ENCODE results near the gene ROR2. TPM values are rescaled to one million over a fixed set of nuclear protein-coding genes. Genes with fewer than 3 reads are reported as not detected.
A peak's percentile ranks its signal among the peaks of the same experiment; 100 is the strongest.
"Not testable (repeated sequence)": the region's sequence is repeated elsewhere in the genome, so short reads cannot be mapped to it uniquely, and the experiment has no call there.

Gene ROR2
- total and polyA plus RNA-seq, 3 experiments from 2014 or later: 2.0 TPM; not detected in 2

- no peaks in the 10 kb centered on the region for H3K36me3 Mint-ChIP-seq
- peaks cover 0 to 7% (median 6%) of the 10 kb centered on the region in 3 donors for H3K4me1 Mint-ChIP-seq
- Histone ChIP-seq H3K4me1 (ENCODE audit: insufficient read depth, low read length) (no peaks in the 10 kb centered on the region), H3K36me3 (ENCODE audit: insufficient read depth, low read length) (no peaks in the 10 kb centered on the region), H3K27me3 (ENCODE audit: insufficient read depth, low read length, poor library complexity, severe bottlenecking) (no peaks in the 10 kb centered on the region), H3K9me3 (ENCODE audit: low read length) (no peaks in the 10 kb centered on the region), H3K4me3 (ENCODE audit: low read length) (no peak overlapping the region), H3K27ac (ENCODE audit: low read depth, low read length) (no peak overlapping the region)
- CTCF ChIA-PET: no interaction called here
- H3K4me3 Mint-ChIP-seq: no peak overlapping the region
- POLR2A ChIA-PET: no interaction called here
- peaks cover 6 to 50% of the 10 kb centered on the region in 2 donors for H3K27me3 Mint-ChIP-seq
- no peak for DNase-seq
- peaks cover 0 to 9% (median 6%) of the 10 kb centered on the region in 5 donors for H3K9me3 Mint-ChIP-seq
- no peak overlapping the region for H3K27ac Mint-ChIP-seq
These were observed 430.3 kb downstream of the ROR2 start for GRCh38 chr9:91519520-91520277.

GRCh38 chr9:91518462-91518861, 431.6 kb downstream of the ROR2 start:
- H3K4me3 Mint-ChIP-seq: no peak overlapping the region
- peaks cover 0 to 7% (median 6%) of the 10 kb centered on the region in 3 donors for H3K4me1 Mint-ChIP-seq
- H3K27ac Mint-ChIP-seq: no peak overlapping the region
- no peak for DNase-seq
- Histone ChIP-seq H3K4me1 (ENCODE audit: insufficient read depth, low read length) (no peaks in the 10 kb centered on the region), H3K36me3 (ENCODE audit: insufficient read depth, low read length) (no peaks in the 10 kb centered on the region), H3K9me3 (ENCODE audit: low read length) (no peaks in the 10 kb centered on the region), H3K27me3 (ENCODE audit: insufficient read depth, low read length, poor library complexity, severe bottlenecking) (no peaks in the 10 kb centered on the region), H3K4me3 (ENCODE audit: low read length) (no peak overlapping the region), H3K27ac (ENCODE audit: low read depth, low read length) (no peak overlapping the region)
- H3K27me3 Mint-ChIP-seq: peaks cover 4 to 56% of the 10 kb centered on the region in 2 donors
- POLR2A ChIA-PET: no interaction called here
- CTCF ChIA-PET: no interaction called here
- no peaks in the 10 kb centered on the region for H3K36me3 Mint-ChIP-seq
- peaks cover 0 to 11% (median 5%) of the 10 kb centered on the region in 5 donors for H3K9me3 Mint-ChIP-seq

- POLR2A ChIA-PET: no interaction called here
- H3K9me3 Mint-ChIP-seq: peaks cover 0 to 11% (median 5%) of the 10 kb centered on the region in 5 donors
- H3K36me3 Mint-ChIP-seq: no peaks in the 10 kb centered on the region
- DNase-seq: no peak
- H3K4me1 Mint-ChIP-seq: peaks cover 0 to 7% (median 6%) of the 10 kb centered on the region in 3 donors
- no peak overlapping the region for H3K4me3 Mint-ChIP-seq
- no peak overlapping the region for H3K27ac Mint-ChIP-seq
- Histone ChIP-seq H3K4me3 (ENCODE audit: low read length) (no peak overlapping the region), H3K27me3 (ENCODE audit: insufficient read depth, low read length, poor library complexity, severe bottlenecking) (no peaks in the 10 kb centered on the region), H3K36me3 (ENCODE audit: insufficient read depth, low read length) (no peaks in the 10 kb centered on the region), H3K4me1 (ENCODE audit: insufficient read depth, low read length) (no peaks in the 10 kb centered on the region), H3K9me3 (ENCODE audit: low read length) (no peaks in the 10 kb centered on the region), H3K27ac (ENCODE audit: low read depth, low read length) (no peak overlapping the region)
- CTCF ChIA-PET: no interaction called here
- H3K27me3 Mint-ChIP-seq: peaks cover 4 to 61% of the 10 kb centered on the region in 2 donors
These were observed 432.2 kb downstream of the ROR2 start for GRCh38 chr9:91517801-91518200.

- CTCF ChIA-PET; H3K27me3 ChIP-seq (ENCODE audit: insufficient read depth, low read length, poor library complexity, severe bottlenecking); DNase-seq; H3K4me3 ChIP-seq (ENCODE audit: low read length); H3K36me3 Mint-ChIP-seq; H3K4me3 Mint-ChIP-seq; POLR2A ChIA-PET; H3K9me3 ChIP-seq (ENCODE audit: low read length); H3K4me1 Mint-ChIP-seq; H3K27ac ChIP-seq (ENCODE audit: low read depth, low read length); H3K27ac Mint-ChIP-seq; H3K4me1 ChIP-seq (ENCODE audit: insufficient read depth, low read length); H3K36me3 ChIP-seq (ENCODE audit: insufficient read depth, low read length): not testable (repeated sequence)
- Mint-ChIP-seq H3K27me3 (peaks cover 5 to 65% of the 10 kb centered on the region in 2 donors), H3K9me3 (peaks cover 3 to 13% (median 6%) of the 10 kb centered on the region in 5 donors)
These were observed 432.7 kb downstream of the ROR2 start for GRCh38 chr9:91517332-91517731.

GRCh38 chr9:91516777-91517176, 433.3 kb downstream of the ROR2 start:
- Histone ChIP-seq H3K27ac (ENCODE audit: low read depth, low read length) (no peak overlapping the region), H3K4me1 (ENCODE audit: insufficient read depth, low read length) (no peaks in the 10 kb centered on the region), H3K9me3 (ENCODE audit: low read length) (no peaks in the 10 kb centered on the region), H3K27me3 (ENCODE audit: insufficient read depth, low read length, poor library complexity, severe bottlenecking) (no peaks in the 10 kb centered on the region), H3K36me3 (ENCODE audit: insufficient read depth, low read length) (no peaks in the 10 kb centered on the region), H3K4me3 (ENCODE audit: low read length) (no peak overlapping the region)
- no peak for DNase-seq
- Mint-ChIP-seq H3K4me3 (no peak overlapping the region), H3K36me3 (no peaks in the 10 kb centered on the region), H3K27ac (no peak overlapping the region), H3K27me3 (peaks cover 8 to 69% of the 10 kb centered on the region in 2 donors), H3K4me1 (peaks cover 0 to 7% (median 6%) of the 10 kb centered on the region in 3 donors), H3K9me3 (peaks cover 6 to 15% (median 8%) of the 10 kb centered on the region in 5 donors)
- ChIA-PET CTCF (no interaction called here), POLR2A (no interaction called here)

GRCh38 chr9:91516081-91516480, 433.9 kb downstream of the ROR2 start:
- Histone ChIP-seq H3K27me3 (ENCODE audit: insufficient read depth, low read length, poor library complexity, severe bottlenecking) (no peaks in the 10 kb centered on the region), H3K4me1 (ENCODE audit: insufficient read depth, low read length) (no peaks in the 10 kb centered on the region), H3K36me3 (ENCODE audit: insufficient read depth, low read length) (no peaks in the 10 kb centered on the region), H3K27ac (ENCODE audit: low read depth, low read length) (no peak overlapping the region), H3K4me3 (ENCODE audit: low read length) (no peak overlapping the region), H3K9me3 (ENCODE audit: low read length) (no peaks in the 10 kb centered on the region)
- Mint-ChIP-seq H3K27me3 (peaks cover 8 to 73% of the 10 kb centered on the region in 2 donors), H3K36me3 (no peaks in the 10 kb centered on the region), H3K27ac (no peak overlapping the region), H3K4me3 (no peak overlapping the region), H3K9me3 (peaks cover 5 to 18% (median 9%) of the 10 kb centered on the region in 5 donors), H3K4me1 (peaks cover 0 to 7% (median 6%) of the 10 kb centered on the region in 3 donors)
- no peak for DNase-seq
- ChIA-PET POLR2A (no interaction called here), CTCF (no interaction called here)

- Mint-ChIP-seq H3K4me1 (peaks cover 0 to 7% (median 6%) of the 10 kb centered on the region in 3 donors), H3K9me3 (peaks cover 3 to 18% (median 9%) of the 10 kb centered on the region in 5 donors), H3K27me3 (peaks cover 8 to 65% of the 10 kb centered on the region in 2 donors), H3K27ac (no peak overlapping the region), H3K36me3 (no peaks in the 10 kb centered on the region), H3K4me3 (peak overlapping the region in 3 of 7 donors; percentile 7 to 41 (median 9))
- no peaks in the 10 kb centered on the region for H3K9me3 ChIP-seq (ENCODE audit: low read length)
- ChIA-PET CTCF (no interaction called here), POLR2A (no interaction called here)
- H3K36me3 ChIP-seq (ENCODE audit: insufficient read depth, low read length): no peaks in the 10 kb centered on the region
- H3K4me3 ChIP-seq (ENCODE audit: low read length): no peak overlapping the region
- DNase-seq: no peak
- no peaks in the 10 kb centered on the region for H3K27me3 ChIP-seq (ENCODE audit: insufficient read depth, low read length, poor library complexity, severe bottlenecking)
- no peaks in the 10 kb centered on the region for H3K4me1 ChIP-seq (ENCODE audit: insufficient read depth, low read length)
- H3K27ac ChIP-seq (ENCODE audit: low read depth, low read length): no peak overlapping the region
These were observed 434.8 kb downstream of the ROR2 start for GRCh38 chr9:91515074-91515687.

All from CD8-positive, alpha-beta memory T cell (primary cell).